GM12878 (cell line): ENCODE data around the gene EPHA7. TPM values are rescaled to one million over a fixed set of nuclear protein-coding genes. Genes with fewer than 3 reads are reported as not detected.

Source experiments
- ATAC-seq: fragments of 200-7000 bp; cut with Tn5 transposase; 3 replicates; pipeline ENCODE4 v1.9.1; 2020; ENCODE audit warnings: mild to moderate bottlenecking, moderate library complexity
- BruUV-seq: library from RNA; stranded (reverse); fragments of 400-500 nt; replicated peaks from 2 replicates; lab custom pipeline; 2021; lab: Mats Ljungman, UMichigan
- CTCF ChIA-PET: fragments of 300-600 bp; sonication (Branson Sonifier 250); formaldehyde crosslinking; extraction: SDS; loops from one replicate; lab custom pipeline; 2021; ENCODE audit warnings: inconsistent platforms; lab: Yijun Ruan, JAX
- POLR2A ChIA-PET: fragments of 350-600 bp; formaldehyde crosslinking; extraction: SDS; loops from one replicate; lab custom pipeline; 2021; ENCODE audit warnings: inconsistent platforms; lab: Charles Lee
- RAD21 ChIA-PET: fragments of 300-600 bp; sonication (Branson Sonifier 250); formaldehyde crosslinking; loops from one replicate; lab custom pipeline; 2023; ENCODE audit warnings: antibody characterized with exemption; ENCODE audit not compliant: unreplicated experiment; lab: Charles Lee
- SMC1A ChIA-PET: fragments of 300-600 bp; sonication (Branson Sonifier 250); formaldehyde crosslinking; loops from one replicate; lab custom pipeline; 2023; ENCODE audit not compliant: unreplicated experiment, uncharacterized antibody; lab: Charles Lee
- DNase-seq: peaks from one replicate; pipeline ENCODE4 v3.0.0-alpha.2; 2011; ENCODE audit warnings: low read depth, low spot score
- FAIRE-seq: peaks from 3 replicates; lab custom pipeline; 2011; peaks lifted over from hg19 to GRCh38; lab: Jason Lieb, UNC
- H2AFZ ChIP-seq: 2 replicates; pipeline ENCODE4 v1.6.0; 2011; ENCODE audit warnings: low read depth, low read length, control low read depth; ENCODE audit not compliant: control insufficient read depth
- H3K27ac ChIP-seq: 2 replicates; pipeline ENCODE4 v1.5.1; 2011; ENCODE audit warnings: control low read depth; ENCODE audit not compliant: control insufficient read depth, insufficient read depth
- H3K27me3 ChIP-seq, 2 experiments: replicated peaks in 1 of 2; 2 replicates each; pipeline versions ENCODE4 v1.6.0 to v1.6.1; 2011; ENCODE audit warnings: low read length in 1 of 2; ENCODE audit not compliant: control insufficient read depth in 2 of 2, insufficient read depth in 2 of 2
- H3K36me3 ChIP-seq, 2 experiments: 2 replicates each; pipeline ENCODE4 v1.5.1; 2011; ENCODE audit warnings: low read length in 1 of 2; ENCODE audit not compliant: control insufficient read depth in 2 of 2, insufficient read depth in 2 of 2
- H3K4me1 ChIP-seq: 2 replicates; pipeline ENCODE4 v1.6.1; 2011; ENCODE audit warnings: mild to moderate bottlenecking, low read length, moderate library complexity, mixed read lengths; ENCODE audit not compliant: control insufficient read depth, insufficient read depth
- H3K4me2 ChIP-seq: 2 replicates; pipeline ENCODE4 v1.6.0; 2011; ENCODE audit warnings: control low read depth; ENCODE audit not compliant: control insufficient read depth, insufficient read depth
- H3K4me3 ChIP-seq: fragments of 200-600 bp; sonication (generic); 2 replicates; pipeline ENCODE4 v1.5.1; 2016
- H3K79me2 ChIP-seq: 2 replicates; pipeline ENCODE4 v1.6.0; 2011; ENCODE audit warnings: low read length; ENCODE audit not compliant: control insufficient read depth, insufficient read depth
- H3K9ac ChIP-seq: 2 replicates; pipeline ENCODE4 v1.8.0; 2011; ENCODE audit warnings: low read length, control low read depth, mixed read lengths; ENCODE audit not compliant: control insufficient read depth, insufficient read depth
- H3K9me3 ChIP-seq: replicated peaks from 3 replicates; pipeline ENCODE4 v1.5.1; 2011; ENCODE audit warnings: mild to moderate bottlenecking, low read length; ENCODE audit not compliant: control insufficient read depth, insufficient read depth
- H4K20me1 ChIP-seq: 2 replicates; pipeline ENCODE4 v1.6.0; 2011; ENCODE audit not compliant: control insufficient read depth, insufficient read depth
- CEBPZ ChIP-seq: fragments of 150-350 bp; IDR thresholded peaks from 2 replicates; pipeline ENCODE4 v1.6.1; 2016; ENCODE audit warnings: low read depth, low read length
- CTCF ChIP-seq, 3 experiments: IDR thresholded peaks in 2 of 3; conservative IDR thresholded peaks in 1 of 3; 2 replicates each; pipeline ENCODE4 v1.5.1; 2011; ENCODE audit warnings: low read depth in 3 of 3, low read length in 3 of 3, mild to moderate bottlenecking in 3 of 3, control low read depth in 2 of 3, moderate library complexity in 2 of 3, inconsistent platforms in 1 of 3, mixed read lengths in 1 of 3; ENCODE audit not compliant: control insufficient read depth in 2 of 3, insufficient read depth in 1 of 3; ENCODE audit errors: extremely low read depth in 1 of 3
- HSF1 ChIP-seq: fragments of 150-350 bp; IDR thresholded peaks from 2 replicates; pipeline ENCODE4 v1.6.1; 2014; ENCODE audit warnings: mild to moderate bottlenecking, low read depth, low read length
- POLR2AphosphoS5 ChIP-seq: IDR thresholded peaks from 2 replicates; pipeline ENCODE4 v1.6.1; 2011; ENCODE audit warnings: mild to moderate bottlenecking, low read length, inconsistent platforms
- RAD21 ChIP-seq: IDR thresholded peaks from 2 replicates; pipeline ENCODE4 v1.6.1; 2011; ENCODE audit warnings: mild to moderate bottlenecking, low read depth, low read length, moderate library complexity; ENCODE audit not compliant: insufficient read depth
- SMC3 ChIP-seq: IDR thresholded peaks from 2 replicates; pipeline ENCODE4 v1.6.1; 2011; ENCODE audit warnings: low read length, improper control_type of control experiment, borderline replicate concordance
- SPI1 ChIP-seq: IDR thresholded peaks from 2 replicates; pipeline ENCODE4 v1.6.1; 2011; ENCODE audit warnings: low read depth, mild to moderate bottlenecking, low read length, moderate library complexity, borderline replicate concordance; ENCODE audit not compliant: insufficient read depth
- WGBS: methylation state at CpG from one replicate; pipeline ENCODE4 v1.1.6; 2016; ENCODE audit warnings: low lambda C conversion rate; ENCODE audit not compliant: insufficient replicate concordance, insufficient coverage; ENCODE audit errors: missing lambda C conversion rate; 5-methylcytosine and 5-hydroxymethylcytosine counted together
- in situ Hi-C: fragments of 300-500 bp; cut with MboI; formaldehyde crosslinking; loops from 9 replicates; pipeline ENCODE4 v1.14.3; 2018; ENCODE audit warnings: mixed read lengths
- intact Hi-C: fragments of 100-400 bp; cut with micrococcal nuclease; formaldehyde crosslinking; loops from one replicate; pipeline ENCODE4 v1.14.2; 2022; ENCODE audit not compliant: unreplicated experiment
- polyA plus RNA-seq, 11 experiments: library from polyadenylated mRNA; depleted of rRNA in 4 of 11; unstranded in 6 of 11; stranded (reverse) in 5 of 11; fragments of >200 nt; fragmentation: Nextera tagmentation in 4 of 11; fragmentation: Illumina TruSeq in 1 of 11; extraction: Ambion mirVana in 4 of 11; extraction: Trizol in 1 of 11; gene quantifications; 1 replicate in 1 of 11; 2 replicates in 10 of 11; pipeline versions ENCODE4 v1.2.1 to v1.2.3, GENCODE V29; 2011 to 2016; ENCODE audit warnings: inconsistent platforms in 2 of 11, missing spikeins in 2 of 11, low read depth in 1 of 11
- total RNA-seq, 4 experiments: library from RNA; depleted of rRNA in 3 of 4; stranded (reverse); fragments of >200 nt in 3 of 4; fragmentation: Illumina TruSeq in 1 of 4; extraction: Trizol in 1 of 4; gene quantifications; 2 replicates each; pipeline versions ENCODE4 v1.2.1 to v1.2.3, GENCODE V29; 2013 to 2021

EPHA7 gene
- total and polyA plus RNA-seq, 10 of the 15 experiments (the other 5 are each of a cell fraction or from before 2014, with no cell fraction given) = not detected

DNA sequence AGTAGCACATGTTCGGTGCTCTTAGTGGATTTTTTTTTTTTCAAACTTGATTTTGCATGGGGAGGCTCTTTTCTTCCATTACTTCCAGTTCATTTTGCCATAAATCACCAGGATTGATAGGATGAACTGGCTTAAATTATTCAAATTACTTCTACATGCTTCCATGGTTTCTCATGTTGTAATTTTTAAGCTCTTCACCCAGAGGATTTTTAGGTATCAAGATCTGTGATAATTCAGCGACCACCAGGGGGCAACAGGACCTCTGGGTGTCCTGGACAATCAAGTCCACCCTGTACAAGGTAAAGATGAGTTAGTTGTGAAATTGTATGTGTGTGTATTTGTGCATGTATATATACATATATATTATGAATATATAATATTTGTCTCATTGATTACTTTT is 4.2 kb upstream of the EPHA7 start:
- Histone ChIP-seq H3K9me3 (no peaks in the 10 kb centered on the region; the same call in 1 of the 3 replicates), H4K20me1 (no peaks in the 10 kb centered on the region), H3K27ac (no peak overlapping the region), H3K4me3 (no peak overlapping the region), H3K27me3 (peaks cover 2 to 9% of the 10 kb centered on the region in 2 experiments; a peak in 2 of 4 replicates), H3K36me3 (no peaks in the 10 kb centered on the region), H3K9ac (no peak overlapping the region), H3K4me1 (no peaks in the 10 kb centered on the region), H3K79me2 (no peaks in the 10 kb centered on the region), H2AFZ (no peak overlapping the region), H3K4me2 (no peak overlapping the region)
- RAD21 ChIA-PET = interaction anchor here (1.1 to 2.1 kb wide), 4 partner anchors 295 to 1668 kb away, joined by 4 to 15 read pairs (median 6); no protein-coding TSS in a partner anchor
- ATAC-seq (peak; percentile 80), FAIRE-seq (no peak), DNase-seq (no peak)
- intact Hi-C loops = loop anchor here (5.0 kb wide), 1 partner anchor 386 kb away; no protein-coding TSS in a partner anchor
- no TSS peak for BruUV-seq
- in situ Hi-C loops = no loop called here
- SMC1A ChIA-PET = interaction anchor here (0.6 to 3.9 kb wide), 8 partner anchors 16 to 613 kb away, joined by 3 to 19 read pairs (median 3); no protein-coding TSS in a partner anchor
- TF ChIP-seq SMC3 (peak; percentile 37; the same call in 1 of the 2 replicates), HSF1 (no peak), CTCF (IDR thresholded peaks at IDR 0.05 in 2 of 3, conservative IDR thresholded peaks at IDR 0.05 in 1 of 3; ENCODE audit: control insufficient read depth in 2 of 3, extremely low read depth in 1 of 3, insufficient read depth in 1 of 3, low read depth in 3 of 3, low read length in 3 of 3) (peak; percentile 43 to 49 (median 44); a peak in 5 of 6 replicates), SPI1 (no peak), POLR2AphosphoS5 (no peak), CEBPZ (no peak), RAD21 (peak; percentile 54)
- POLR2A ChIA-PET = interaction anchor here (0.7 kb wide), 1 partner anchor 1020 kb away, joined by 5 read pairs; no protein-coding TSS in a partner anchor
- CTCF ChIA-PET = interaction anchor here (0.6 to 3.6 kb wide), 12 partner anchors 9 to 1668 kb away, joined by 3 to 35 read pairs (median 3); no protein-coding TSS in a partner anchor
- 50% methylated on average over 2 of the region's 2 CpGs for WGBS
